Activated T-cell treated with anti-CD3 and anti-CD28 coated beads for 4 hours (primary cell): ENCODE results near the gene GPR157.
"Not testable (repeated sequence)": the region's sequence is repeated elsewhere in the genome, so short reads cannot be mapped to it uniquely, and the experiment has no call there.

Experiments used
- DNase-seq: peaks from one replicate; pipeline ENCODE4 v3.0.0-alpha.2; 2020

Gene GPR157

DNA sequence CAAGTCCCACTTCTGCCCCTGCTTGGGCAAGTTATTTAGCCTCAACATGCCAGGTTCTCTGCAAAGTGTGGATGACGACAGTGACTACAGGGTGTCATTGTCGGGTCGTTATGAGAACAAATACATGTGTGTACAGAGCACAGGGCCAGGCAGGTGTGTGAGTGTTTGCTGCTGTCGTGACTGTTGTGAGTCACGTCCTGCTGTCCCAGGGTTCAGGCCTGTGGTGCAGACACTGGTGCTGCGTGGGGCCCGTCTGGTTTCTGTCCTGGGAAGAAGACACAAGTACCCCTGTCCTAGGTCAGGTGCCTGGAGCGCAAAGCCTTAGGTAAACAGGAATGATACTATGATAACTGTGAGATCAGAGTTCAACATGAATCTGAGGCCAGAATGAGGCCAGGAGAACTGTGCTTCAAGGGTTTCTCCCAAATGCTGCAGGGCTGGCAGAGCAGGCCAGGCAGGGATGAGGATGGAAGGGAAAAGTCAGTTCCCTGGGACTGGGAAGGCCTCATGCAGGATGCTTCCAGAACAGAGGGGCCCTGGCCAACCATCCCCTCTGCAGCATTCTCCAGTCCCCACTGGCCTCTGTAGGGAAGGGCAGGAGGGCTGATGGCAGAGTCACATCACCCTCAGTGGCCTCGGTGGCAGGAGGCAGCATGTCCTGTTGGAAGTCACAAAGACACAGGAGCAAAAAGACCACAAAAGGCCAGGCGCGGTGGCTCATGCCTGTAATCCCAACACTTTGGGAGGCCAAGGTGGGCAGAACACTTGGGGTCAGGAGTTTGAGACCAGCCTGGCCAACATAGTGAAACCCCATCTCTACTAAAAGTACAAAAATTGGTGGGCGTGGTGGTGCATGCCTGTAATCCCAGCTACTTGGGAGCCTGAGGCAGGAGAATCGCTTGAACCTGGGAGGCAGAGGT, 15.7 kb downstream of the GPR157 start:
- DNase-seq = no peak

- DNase-seq = no peak
These were observed 16.9 kb downstream of the GPR157 start for GRCh38 chr1:9111957-9112356.

DNA sequence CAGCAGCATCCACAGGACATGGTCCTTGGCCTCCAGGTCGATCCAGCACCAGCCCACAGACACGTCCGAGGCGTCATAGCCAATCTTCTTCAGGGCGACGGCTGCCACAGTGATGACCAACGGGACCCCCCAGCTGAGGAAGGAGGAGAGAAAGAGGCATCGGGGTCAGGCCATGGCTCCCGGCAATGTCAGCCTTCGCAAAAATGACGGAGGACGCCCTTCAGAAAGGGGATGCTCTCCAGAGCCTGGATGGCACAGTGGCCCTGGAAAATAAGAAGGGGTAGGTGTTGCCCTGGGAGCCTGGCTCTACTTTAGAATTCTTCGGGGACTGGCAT, 17.6 kb downstream of the GPR157 start:
- DNase-seq = no peak

DNA sequence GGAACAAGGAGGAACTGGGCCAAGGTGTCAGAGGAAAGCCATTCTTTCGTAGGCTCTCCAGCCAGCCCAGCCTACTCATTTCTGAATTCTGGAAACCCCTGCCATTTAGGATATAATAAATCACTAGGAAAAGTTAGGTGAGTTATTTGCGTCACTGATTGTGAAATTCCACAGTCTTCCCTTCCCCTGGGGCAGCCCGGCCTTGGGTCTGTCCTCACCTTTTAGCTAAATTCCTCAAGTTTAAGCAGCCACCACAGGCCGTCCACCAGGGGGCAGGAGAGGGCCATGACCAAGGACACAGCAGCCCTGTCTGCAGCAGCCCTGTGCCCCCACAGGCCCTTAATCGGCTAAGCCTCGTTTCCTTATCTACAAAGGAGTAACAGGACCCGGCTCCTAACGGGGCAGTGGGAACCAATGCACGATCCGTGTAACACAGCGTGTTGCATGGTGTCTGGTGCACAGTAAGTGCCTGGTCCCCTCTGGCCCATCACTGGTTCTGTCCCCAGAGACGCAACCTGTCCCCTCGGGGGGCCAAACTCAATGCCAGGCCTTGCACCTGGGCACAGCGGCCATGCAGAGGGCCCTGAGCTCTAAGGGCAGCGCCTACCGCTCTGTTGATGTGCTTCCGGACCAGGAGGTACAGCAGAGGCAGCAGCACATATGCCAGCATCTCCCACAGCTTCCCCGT, 18.1 kb downstream of the GPR157 start:
- DNase-seq = peak; percentile 74

GRCh38 chr1:9108056-9108665, 20.7 kb downstream of the GPR157 start:
- DNase-seq = no peak

GRCh38 chr1:9107136-9107535, 21.8 kb downstream of the GPR157 start:
- no peak for DNase-seq

DNA sequence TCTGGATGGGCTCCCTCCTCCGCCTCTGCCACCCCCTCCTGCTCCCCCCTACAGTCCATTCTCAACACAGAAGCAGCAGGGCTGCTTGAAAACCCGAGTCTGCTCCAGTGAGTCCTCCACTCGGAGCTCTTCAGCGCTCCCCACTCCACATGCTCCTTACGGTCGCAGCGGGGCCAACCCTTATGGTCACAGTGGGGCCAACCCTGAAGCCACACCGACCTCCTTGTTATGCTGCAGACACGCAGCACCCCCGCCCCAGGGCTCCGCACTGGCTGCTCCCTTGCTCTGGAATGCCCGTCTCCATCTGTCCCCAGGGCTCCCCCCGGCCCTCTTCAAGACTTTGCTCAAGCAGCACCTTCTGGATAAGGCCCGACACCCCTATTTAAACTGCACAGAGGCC, 22.6 kb downstream of the GPR157 start:
- no peak for DNase-seq

DNA sequence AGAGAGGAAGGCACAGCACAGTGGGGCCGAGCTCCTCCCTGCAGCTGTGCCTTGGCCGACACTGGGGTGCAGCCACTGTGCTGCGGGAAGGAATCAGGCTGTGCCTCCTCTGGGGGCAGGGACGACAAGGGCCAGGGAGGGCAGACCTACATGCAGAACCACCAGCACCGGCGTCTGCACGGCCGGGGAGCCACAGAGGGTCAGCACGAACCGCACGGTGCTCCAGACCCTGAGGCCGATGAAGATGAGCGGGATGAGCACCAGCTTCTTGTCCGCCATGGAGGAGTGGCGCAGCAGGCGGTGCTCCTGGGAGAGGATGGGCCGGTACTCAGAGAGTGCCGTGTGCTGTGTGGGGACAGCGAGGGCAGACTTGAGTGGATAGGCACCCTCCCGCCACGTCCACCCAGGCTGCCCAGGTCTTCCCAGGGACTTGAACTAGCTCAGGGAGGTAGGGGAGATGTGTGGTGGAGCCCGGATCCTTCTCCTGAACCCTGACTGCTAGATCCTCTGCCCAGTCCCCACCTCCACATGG, 23.5 kb downstream of the GPR157 start:
- DNase-seq = no peak

DNA sequence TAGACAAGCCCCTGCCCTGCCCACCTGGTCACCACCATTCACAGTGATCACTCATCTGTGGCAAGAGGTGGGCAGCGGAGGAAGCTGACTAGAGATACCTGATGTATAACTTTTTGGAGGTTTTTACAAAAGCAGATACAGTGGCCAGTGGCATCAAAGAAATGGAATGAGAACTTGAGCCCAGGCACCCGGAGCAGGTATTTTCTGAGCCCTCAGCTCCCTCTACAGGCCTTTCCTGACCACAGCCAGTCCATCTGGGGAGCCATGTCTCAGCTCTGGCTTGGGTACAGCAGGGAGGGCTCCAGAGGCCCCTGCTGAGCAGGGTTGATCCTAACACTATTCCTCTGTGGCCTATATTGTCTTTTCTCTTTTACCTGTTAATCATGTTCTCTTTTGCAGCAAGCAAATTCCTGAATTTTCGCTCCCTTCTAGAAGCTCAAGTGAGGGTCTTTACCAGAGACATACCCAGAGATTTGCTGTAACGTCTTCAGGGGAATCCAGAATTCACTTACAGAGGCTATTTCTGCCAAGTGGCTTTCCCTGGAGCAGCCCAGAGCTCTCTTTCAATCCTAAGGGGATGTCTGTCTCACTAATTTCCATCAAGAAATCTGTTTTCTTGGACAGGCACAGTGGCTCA, 27.3 kb downstream of the GPR157 start:
- no peak for DNase-seq

GRCh38 chr1:9100471-9101043, 28.3 kb downstream of the GPR157 start:
- no peak for DNase-seq

- no peak for DNase-seq
These were observed 29.3 kb downstream of the GPR157 start for GRCh38 chr1:9099555-9099954.

DNA sequence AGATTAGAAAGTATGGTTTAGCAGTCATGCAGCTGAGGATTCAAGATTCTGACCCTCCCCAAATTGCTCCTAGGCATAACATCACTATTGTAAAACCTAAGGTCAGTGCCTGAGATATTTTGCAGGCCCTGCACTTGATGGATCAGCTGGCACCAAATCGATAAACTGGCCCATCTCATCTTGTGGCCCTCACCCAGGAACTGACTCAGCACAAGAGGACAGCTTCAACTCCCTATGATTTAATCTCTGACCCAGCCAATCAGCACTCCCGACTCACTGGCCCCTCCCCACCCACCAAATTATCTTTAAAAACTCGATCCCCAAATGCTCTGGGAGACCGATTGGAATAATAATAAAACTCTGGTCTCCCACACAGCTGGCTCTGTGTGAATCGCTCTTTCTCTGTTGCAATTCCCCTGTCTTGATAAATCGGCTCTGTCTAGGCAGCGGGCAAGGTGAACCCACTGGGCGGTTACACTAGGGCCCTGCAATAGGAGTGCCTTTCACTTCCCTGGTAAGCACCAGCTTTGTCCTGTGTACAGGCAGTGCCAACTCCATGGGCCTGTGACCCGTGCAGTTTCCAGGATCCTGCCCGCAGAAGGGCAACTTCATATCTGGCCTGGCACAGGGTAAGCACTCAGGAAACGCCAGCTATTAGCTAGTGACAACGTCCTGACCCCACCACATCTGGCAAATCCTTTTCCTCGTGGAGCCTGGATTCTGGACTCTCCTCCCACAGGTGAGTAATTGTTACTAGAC, 30.8 kb downstream of the GPR157 start:
- no peak for DNase-seq

DNA sequence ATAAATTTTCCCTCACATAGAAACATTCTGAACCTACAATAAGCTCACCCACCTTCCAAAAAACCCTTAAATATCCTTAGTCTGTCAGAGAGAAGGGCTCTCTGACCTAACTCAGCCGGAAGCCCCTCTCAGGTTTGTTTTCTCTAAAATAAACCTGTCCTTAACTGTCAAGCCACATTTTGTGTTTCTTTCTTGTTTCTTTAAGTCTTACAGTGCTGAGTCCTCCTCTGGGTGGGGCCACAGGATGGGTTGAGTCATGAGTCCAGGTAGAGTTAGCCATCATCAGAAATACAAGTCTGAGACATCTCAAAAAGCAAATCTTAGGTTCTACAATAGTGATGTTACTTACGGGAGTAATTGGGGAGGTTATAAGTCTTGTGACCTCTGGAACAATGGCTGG, 33.1 kb downstream of the GPR157 start:
- no peak for DNase-seq

DNA sequence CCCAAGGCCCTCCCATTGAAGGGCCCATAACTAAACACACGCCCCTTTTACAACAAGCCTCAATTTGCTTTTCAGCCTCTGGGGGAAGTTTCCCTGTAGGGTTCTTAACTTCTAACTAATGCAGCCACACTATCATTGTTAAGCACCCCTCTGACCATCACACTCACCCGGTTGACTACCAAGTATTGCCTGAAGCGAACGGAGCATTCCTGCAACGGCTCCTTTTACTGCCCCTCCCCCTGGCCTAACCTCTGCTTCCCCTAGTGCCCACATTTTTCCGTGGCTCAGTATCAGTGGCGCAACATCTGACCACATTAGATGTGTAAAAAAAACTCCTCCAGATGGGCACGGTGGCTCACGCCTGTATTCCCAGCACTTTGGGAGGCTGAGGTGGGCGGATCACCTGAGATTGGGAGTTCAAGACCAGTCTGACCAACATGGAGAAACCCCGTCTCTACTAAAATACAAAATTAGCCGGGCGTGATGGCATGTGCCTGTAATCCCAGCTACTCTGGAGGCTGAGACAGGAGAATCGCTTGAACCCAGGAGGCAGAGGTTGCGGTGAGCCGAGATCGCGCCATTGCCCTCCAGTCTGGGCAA, 34.8 kb downstream of the GPR157 start:
- DNase-seq = not testable (repeated sequence)

DNA sequence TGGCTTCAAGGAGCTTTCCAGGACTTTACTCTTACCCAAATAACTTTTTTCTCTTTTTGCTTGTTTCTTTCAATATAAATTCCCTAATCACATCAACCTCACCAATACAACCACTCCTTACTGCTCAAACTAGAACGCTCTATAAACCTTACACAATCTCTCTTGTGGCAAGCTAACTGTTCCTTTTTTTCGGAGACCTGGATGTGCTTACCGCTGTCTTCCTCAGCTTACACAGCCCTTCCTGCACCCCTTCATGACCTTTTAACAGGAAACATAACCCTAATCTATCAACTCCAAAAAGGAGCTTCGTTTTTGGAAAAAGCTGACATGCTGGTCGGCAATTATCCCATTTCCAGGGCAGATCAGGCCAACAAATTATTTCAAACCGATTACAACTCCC, 35.3 kb downstream of the GPR157 start:
- DNase-seq = no peak

GRCh38 chr1:9093091-9093490, 35.8 kb downstream of the GPR157 start:
- DNase-seq = no peak

DNA sequence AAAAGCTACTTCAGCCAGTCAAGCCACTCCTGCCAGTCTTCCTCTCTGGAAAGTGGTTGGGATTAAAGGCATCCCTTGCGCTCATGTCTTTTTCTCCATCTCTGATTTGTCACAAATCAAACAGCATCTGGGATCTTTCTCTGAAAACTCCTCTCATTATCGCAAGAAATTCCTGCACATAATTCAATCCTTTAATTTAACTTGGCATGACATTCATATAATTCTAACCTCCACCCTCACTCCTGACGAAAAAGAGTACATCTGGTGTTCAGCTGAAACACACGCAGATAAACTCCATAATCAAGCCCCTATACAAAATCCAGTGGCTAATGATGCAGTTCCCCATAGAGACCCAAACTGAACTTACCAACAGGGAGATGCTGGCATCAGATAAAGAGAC, 40.1 kb downstream of the GPR157 start:
- no peak for DNase-seq

DNA sequence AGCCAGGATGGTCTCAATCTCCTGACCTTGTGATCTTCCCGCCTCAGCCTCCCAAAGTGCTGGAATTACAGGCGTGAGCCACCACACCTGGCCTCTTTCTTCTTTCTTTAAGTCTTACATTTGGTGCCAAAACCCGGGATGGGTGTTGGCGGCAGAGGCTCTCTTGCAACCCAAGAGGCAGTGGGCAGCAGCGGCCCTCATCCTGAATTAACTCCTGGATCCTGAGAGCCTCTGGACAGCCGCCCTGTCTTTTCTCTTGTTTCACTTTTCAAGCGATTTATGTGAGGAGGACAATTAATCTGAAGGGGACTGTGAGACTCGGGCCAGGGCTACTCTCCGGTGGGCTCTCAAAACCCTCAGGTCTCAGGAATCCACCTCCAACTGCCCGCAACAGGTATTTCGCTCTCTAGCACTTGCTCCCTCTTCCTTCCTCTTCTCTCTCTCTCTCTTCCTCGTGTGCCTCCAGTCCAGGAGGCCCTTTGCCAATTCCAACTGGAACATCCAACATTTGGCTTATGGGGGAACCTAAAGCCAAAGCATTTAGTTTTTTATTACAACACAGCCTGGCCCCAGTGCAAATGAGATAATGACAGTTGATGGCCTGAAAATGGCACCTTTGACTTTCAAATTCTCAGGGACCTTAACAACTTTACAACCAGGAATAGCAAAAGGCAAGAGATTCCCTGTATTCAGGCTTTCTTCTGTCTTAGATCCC, 41.3 kb downstream of the GPR157 start:
- DNase-seq = no peak

GRCh38 chr1:9086796-9087195, 42.1 kb downstream of the GPR157 start:
- no peak for DNase-seq

DNA sequence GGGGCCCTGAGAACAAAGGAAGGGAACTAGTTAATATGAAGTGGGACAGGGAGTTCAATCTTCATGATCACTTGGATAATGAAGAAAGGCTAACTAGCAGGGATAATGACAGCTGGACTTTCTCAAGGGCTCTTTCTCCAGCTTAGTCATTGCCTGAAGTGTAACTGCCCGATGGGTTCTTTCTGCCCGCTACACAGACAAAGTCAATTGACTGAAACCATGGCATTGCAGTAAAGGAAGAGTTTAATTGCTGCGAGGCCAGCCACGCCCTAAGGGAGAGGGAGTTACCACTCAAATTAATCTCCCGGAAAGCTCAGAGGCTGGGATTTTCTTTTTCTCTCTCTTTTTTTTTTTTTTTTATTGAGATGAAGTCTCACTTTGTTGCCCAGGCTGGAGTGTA, 42.9 kb downstream of the GPR157 start:
- no peak for DNase-seq
